Calu3 (cell line): ENCODE results near the gene CAVIN2. TPM values are rescaled to one million over a fixed set of nuclear protein-coding genes. Genes with fewer than 3 reads are reported as not detected.

ENCODE experiments used
- BruUV-seq: library from RNA; stranded (reverse); fragments of 400-500 nt; replicated peaks from 2 replicates; lab custom pipeline; 2021; lab: Mats Ljungman, UMichigan
- CTCF ChIA-PET: fragments of 300-600 bp; sonication (Branson Sonifier 250); formaldehyde crosslinking; loops from one replicate; lab custom pipeline; 2022; ENCODE audit warnings: antibody characterized with exemption; lab: Charles Lee
- DNase-seq: peaks from one replicate; pipeline ENCODE4 v3.0.0; 2022
- H3K27ac Mint-ChIP-seq: one replicate; pipeline ENCODE4 v1.8.0; 2022; ENCODE audit warnings: mixed read lengths; ENCODE audit not compliant: unreplicated experiment
- H3K27me3 Mint-ChIP-seq: one replicate; pipeline ENCODE4 v1.8.0; 2022; ENCODE audit warnings: mixed read lengths; ENCODE audit not compliant: unreplicated experiment
- H3K36me3 Mint-ChIP-seq: one replicate; pipeline ENCODE4 v1.8.0; 2022; ENCODE audit warnings: mild to moderate bottlenecking, moderate library complexity, mixed read lengths; ENCODE audit not compliant: insufficient read depth, unreplicated experiment
- H3K4me1 Mint-ChIP-seq: one replicate; pipeline ENCODE4 v1.8.0; 2022; ENCODE audit warnings: mild to moderate bottlenecking, low read depth, mixed read lengths; ENCODE audit not compliant: unreplicated experiment
- H3K4me3 Mint-ChIP-seq: one replicate; pipeline ENCODE4 v1.8.0; 2022; ENCODE audit warnings: mild to moderate bottlenecking, low read depth, moderate library complexity, mixed read lengths; ENCODE audit not compliant: unreplicated experiment
- H3K9me3 Mint-ChIP-seq: one replicate; pipeline ENCODE4 v1.8.0; 2022; ENCODE audit warnings: low read depth, mixed read lengths; ENCODE audit not compliant: unreplicated experiment
- CTCF ChIP-seq: fragments of 200-600 bp; IDR thresholded peaks from one replicate; pipeline ENCODE4 v1.8.0; 2022; ENCODE audit warnings: antibody characterized with exemption; ENCODE audit not compliant: unreplicated experiment
- intact Hi-C: fragments of 100-400 bp; cut with micrococcal nuclease; formaldehyde crosslinking; loops from one replicate; pipeline ENCODE4 v1.10.0; 2022; ENCODE audit not compliant: unreplicated experiment
- total RNA-seq: library from RNA; stranded (reverse); gene quantifications from 2 replicates; pipeline ENCODE4 v1.2.3, GENCODE V29; 2022

CAVIN2 gene
- total RNA-seq, 1 experiment from 2014 or later = not detected

GRCh38 chr2:191885650-191886049 is 38.8 kb upstream of the CAVIN2 start:
- no TSS peak for BruUV-seq
- no peak for DNase-seq
- Mint-ChIP-seq H3K9me3 (no peaks in the 10 kb centered on the region), H3K4me1 (no peaks in the 10 kb centered on the region), H3K27ac (no peak overlapping the region), H3K4me3 (no peak overlapping the region), H3K36me3 (no peaks in the 10 kb centered on the region), H3K27me3 (no peaks in the 10 kb centered on the region)
- CTCF ChIA-PET = no interaction called here
- intact Hi-C loops = no loop called here
- TF ChIP-seq CTCF = no peak

- CTCF ChIA-PET = no interaction called here
- Mint-ChIP-seq H3K27me3 (no peaks in the 10 kb centered on the region), H3K4me3 (no peak overlapping the region), H3K36me3 (no peaks in the 10 kb centered on the region), H3K27ac (no peak overlapping the region), H3K9me3 (peaks cover 5% of the 10 kb centered on the region), H3K4me1 (no peaks in the 10 kb centered on the region)
- BruUV-seq = no TSS peak
- intact Hi-C loops = no loop called here
- no peak for TF ChIP-seq CTCF
- DNase-seq = no peak
Observed at GRCh38 chr2:191885098-191885497, 38.2 kb upstream of the CAVIN2 start.

- CTCF ChIA-PET = no interaction called here
- Mint-ChIP-seq H3K27ac (no peak overlapping the region), H3K4me3 (no peak overlapping the region), H3K4me1 (peaks cover 27% of the 10 kb centered on the region), H3K9me3 (peaks cover 5% of the 10 kb centered on the region), H3K27me3 (no peaks in the 10 kb centered on the region), H3K36me3 (no peaks in the 10 kb centered on the region)
- BruUV-seq = no TSS peak
- no peak for TF ChIP-seq CTCF
- intact Hi-C loops = no loop called here
- no peak for DNase-seq
Observed at GRCh38 chr2:191881982-191882816, 35.3 kb upstream of the CAVIN2 start.

- CTCF ChIA-PET = interaction anchor here (0.7 kb wide), 2 partner anchors 8 to 47 kb away, joined by 3 to 5 read pairs; no protein-coding TSS in a partner anchor
- H3K4me3 Mint-ChIP-seq = peak overlapping the region; percentile 24
- peaks cover 39% of the 10 kb centered on the region for H3K4me1 Mint-ChIP-seq
- peaks cover 5% of the 10 kb centered on the region for H3K9me3 Mint-ChIP-seq
- no peak for DNase-seq
- BruUV-seq = no TSS peak
- H3K36me3 Mint-ChIP-seq = no peaks in the 10 kb centered on the region
- intact Hi-C loops = loop anchor here (5.0 kb wide), 2 partner anchors 49 to 99 kb away; no protein-coding TSS in a partner anchor
- H3K27ac Mint-ChIP-seq = peak overlapping the region; percentile 85
- no peak for TF ChIP-seq CTCF
- no peaks in the 10 kb centered on the region for H3K27me3 Mint-ChIP-seq
Observed at GRCh38 chr2:191878548-191879279, 31.8 kb upstream of the CAVIN2 start.
